H1 (cell line): ENCODE data around the gene MIP. TPM values are rescaled to one million over a fixed set of nuclear protein-coding genes. Genes with fewer than 3 reads are reported as not detected.

Experiments used
- CTCF ChIA-PET: fragments of 300-600 bp; sonication (Branson Sonifier 250); formaldehyde crosslinking; loops from one replicate; lab custom pipeline; 2021; ENCODE audit not compliant: partially characterized antibody; lab: Charles Lee
- POLR2A ChIA-PET: fragments of 300-600 bp; sonication (Branson Sonifier 250); formaldehyde crosslinking; loops from one replicate; lab custom pipeline; 2021; ENCODE audit warnings: inconsistent platforms; ENCODE audit not compliant: partially characterized antibody; lab: Charles Lee
- DNase-seq, 2 experiments: peaks; one replicate each; pipeline versions ENCODE4 v3.0.0 to v3.0.0-alpha.2; 2010 to 2022; ENCODE audit warnings: low spot score in 2 of 2, low read depth in 1 of 2, mixed read lengths in 1 of 2
- FAIRE-seq: peaks from 2 replicates; lab custom pipeline; 2011; peaks lifted over from hg19 to GRCh38; lab: Jason Lieb, UNC
- H2AFZ ChIP-seq: 2 replicates; pipeline ENCODE4 v1.8.1; 2012; ENCODE audit warnings: low read length, inconsistent platforms
- H2AK5ac ChIP-seq: 2 replicates; pipeline ENCODE4 v1.6.1; 2013; ENCODE audit warnings: low read depth, low read length
- H2BK120ac ChIP-seq: replicated peaks from 2 replicates; pipeline ENCODE3; 2013; ENCODE audit warnings: low read depth, low read length, inconsistent platforms
- H2BK12ac ChIP-seq: 2 replicates; pipeline ENCODE4 v1.6.1; 2013; ENCODE audit warnings: low read depth, low read length
- H2BK15ac ChIP-seq: 2 replicates; pipeline ENCODE4 v1.6.1; 2013; ENCODE audit warnings: low read length
- H2BK20ac ChIP-seq: 2 replicates; pipeline ENCODE4 v1.6.1; 2013; ENCODE audit warnings: low read length
- H2BK5ac ChIP-seq: 2 replicates; pipeline ENCODE4 v1.6.1; 2013; ENCODE audit warnings: low read depth, low read length
- H3K14ac ChIP-seq: 2 replicates; pipeline ENCODE4 v1.6.1; 2013; ENCODE audit warnings: inconsistent platforms; ENCODE audit not compliant: insufficient read length
- H3K18ac ChIP-seq: 2 replicates; pipeline ENCODE4 v1.6.1; 2013; ENCODE audit warnings: low read length; ENCODE audit errors: extremely low read depth
- H3K23ac ChIP-seq: 2 replicates; pipeline ENCODE4 v1.6.1; 2013; ENCODE audit warnings: inconsistent platforms; ENCODE audit not compliant: insufficient read length
- H3K23me2 ChIP-seq: 2 replicates; pipeline ENCODE4 v1.6.1; 2013; ENCODE audit warnings: low read depth, low read length
- H3K27ac ChIP-seq: 2 replicates; pipeline ENCODE4 v1.6.1; 2011; ENCODE audit warnings: low read depth, low read length, inconsistent platforms
- H3K27me3 ChIP-seq, 4 experiments: replicated peaks in 1 of 4; 1 replicate in 1 of 4; 2 replicates in 3 of 4; pipeline versions ENCODE4 v1.6.1 to v1.8.1; 2011 to 2013; ENCODE audit warnings: low read length in 3 of 4, mild to moderate bottlenecking in 3 of 4, inconsistent platforms in 2 of 4, mixed read lengths in 2 of 4, moderate library complexity in 1 of 4; ENCODE audit not compliant: control insufficient read depth in 3 of 4, insufficient read depth in 3 of 4; ENCODE audit errors: extremely low read depth in 1 of 4
- H3K36me3 ChIP-seq, 4 experiments: 2 replicates each; pipeline versions ENCODE4 v1.6.1 to v1.8.1; 2011 to 2013; ENCODE audit warnings: mild to moderate bottlenecking in 4 of 4, low read length in 3 of 4, moderate library complexity in 2 of 4, control low read depth in 1 of 4, inconsistent platforms in 1 of 4; ENCODE audit not compliant: insufficient read depth in 4 of 4, control insufficient read depth in 2 of 4
- H3K4ac ChIP-seq: replicated peaks from 2 replicates; pipeline ENCODE3; 2013; ENCODE audit warnings: low read length, low read depth, mixed read lengths, inconsistent platforms; ENCODE audit not compliant: insufficient read length
- H3K4me1 ChIP-seq, 4 experiments: replicated peaks in 1 of 4; 1 replicate in 1 of 4; 2 replicates in 3 of 4; pipeline versions ENCODE4 v1.6.1 to v1.8.1; 2011 to 2013; ENCODE audit warnings: low read length in 3 of 4, inconsistent platforms in 2 of 4, mixed read lengths in 1 of 4; ENCODE audit not compliant: insufficient read depth in 4 of 4, control insufficient read depth in 3 of 4
- H3K4me2 ChIP-seq, 2 experiments: 2 replicates each; pipeline versions ENCODE4 v1.6.1 to v1.8.1; 2011 to 2013; ENCODE audit warnings: low read depth in 2 of 2, low read length in 2 of 2, control low read depth in 1 of 2, inconsistent platforms in 1 of 2, mild to moderate bottlenecking in 1 of 2; ENCODE audit not compliant: insufficient read depth in 1 of 2
- H3K4me3 ChIP-seq, 4 experiments: fragments of 200-600, 300-600 bp in 1 of 4; sonication (generic), shearing (Covaris generic), sonication (Bioruptor Twin) in 1 of 4; 2 replicates each; pipeline versions ENCODE4 v1.5.1 to v1.8.1; 2011 to 2016; ENCODE audit warnings: low read length in 4 of 4, low read depth in 3 of 4, control low read depth in 2 of 4, inconsistent platforms in 2 of 4, mild to moderate bottlenecking in 2 of 4, mixed read lengths in 1 of 4, moderate library complexity in 1 of 4; ENCODE audit not compliant: insufficient read depth in 2 of 4; ENCODE audit errors: extremely low read depth in 1 of 4
- H3K56ac ChIP-seq: replicated peaks from 2 replicates; pipeline ENCODE3; 2013; ENCODE audit warnings: low read depth, mild to moderate bottlenecking, mixed read lengths, low read length, inconsistent platforms; ENCODE audit not compliant: insufficient read length
- H3K79me1 ChIP-seq: 2 replicates; pipeline ENCODE4 v1.6.1; 2013; ENCODE audit warnings: low read depth, low read length, control low read depth
- H3K79me2 ChIP-seq, 2 experiments: 2 replicates each; pipeline versions ENCODE4 v1.6.1 to v1.8.1; 2012 to 2013; ENCODE audit warnings: low read length in 2 of 2, mild to moderate bottlenecking in 2 of 2, inconsistent platforms in 1 of 2; ENCODE audit not compliant: insufficient read depth in 2 of 2, control insufficient read depth in 1 of 2
- H3K9ac ChIP-seq, 4 experiments: replicated peaks in 1 of 4; 1 replicate in 1 of 4; 2 replicates in 3 of 4; pipeline versions ENCODE4 v1.6.1 to v1.8.1; 2011 to 2013; ENCODE audit warnings: low read depth in 3 of 4, low read length in 3 of 4, control low read depth in 2 of 4, mild to moderate bottlenecking in 2 of 4, moderate library complexity in 2 of 4, inconsistent platforms in 1 of 4; ENCODE audit errors: extremely low read depth in 1 of 4
- H3K9me3 ChIP-seq, 2 experiments: 2 replicates each; pipeline versions ENCODE4 v1.6.1 to v1.8.1; 2012 to 2013; ENCODE audit warnings: mild to moderate bottlenecking in 2 of 2, moderate library complexity in 2 of 2, control low read depth in 1 of 2, inconsistent platforms in 1 of 2, low read depth in 1 of 2, low read length in 1 of 2, mixed read lengths in 1 of 2; ENCODE audit not compliant: insufficient read depth in 2 of 2
- H4K20me1 ChIP-seq, 2 experiments: replicated peaks in 1 of 2; 2 replicates each; pipeline versions ENCODE3 to v1.8.1; 2011 to 2013; ENCODE audit warnings: inconsistent platforms in 2 of 2, low read length in 2 of 2, mild to moderate bottlenecking in 1 of 2; ENCODE audit not compliant: insufficient read depth in 2 of 2, control insufficient read depth in 1 of 2
- H4K5ac ChIP-seq: 2 replicates; pipeline ENCODE4 v1.6.1; 2013; ENCODE audit warnings: low read length, low read depth, mixed read lengths, inconsistent platforms; ENCODE audit not compliant: insufficient read length
- H4K8ac ChIP-seq: 2 replicates; pipeline ENCODE4 v1.8.0; 2013; ENCODE audit warnings: mild to moderate bottlenecking, moderate library complexity, low read length, inconsistent platforms; ENCODE audit not compliant: insufficient read depth; ENCODE audit errors: extremely low read depth
- H4K91ac ChIP-seq: replicated peaks from 2 replicates; pipeline ENCODE3; 2013; ENCODE audit warnings: low read length, mixed read lengths, inconsistent platforms; ENCODE audit not compliant: insufficient read length
- ASH2L ChIP-seq: fragments of 200-600, 300-600 bp; sonication (generic); IDR thresholded peaks from one replicate; pipeline ENCODE4 v1.7.1; 2017; ENCODE audit warnings: low read length
- BRCA1 ChIP-seq: IDR thresholded peaks from 2 replicates; pipeline ENCODE4 v1.6.1; 2012; ENCODE audit warnings: low read depth, low read length, improper control_type of control experiment
- CHD2 ChIP-seq: IDR thresholded peaks from 2 replicates; pipeline ENCODE4 v1.6.1; 2012; ENCODE audit warnings: low read length, improper control_type of control experiment
- EGR1 ChIP-seq: IDR thresholded peaks from 2 replicates; pipeline ENCODE4 v1.6.1; 2011; ENCODE audit warnings: low read depth, low read length, borderline replicate concordance
- JUND ChIP-seq: IDR thresholded peaks from 2 replicates; pipeline ENCODE4 v1.6.1; 2011; ENCODE audit warnings: mild to moderate bottlenecking, improper control_type of control experiment, low read length
- SUZ12 ChIP-seq: fragments of 200-600 bp; sonication (generic); IDR thresholded peaks from 2 replicates; pipeline ENCODE4 v1.6.1; 2012; ENCODE audit warnings: mild to moderate bottlenecking, inconsistent platforms, low read length, moderate library complexity, mixed read lengths
- WGBS, 2 experiments: shearing (Covaris generic) in 1 of 2; methylation state at CpG; one replicate each; pipeline versions ENCODE4 v1.1.6 to v1.1.7; 2013 to 2015; ENCODE audit warnings: low lambda C conversion rate in 2 of 2, mixed read lengths in 2 of 2, inconsistent platforms in 1 of 2, low coverage in 1 of 2, missing lambda C conversion rate in 1 of 2; ENCODE audit not compliant: insufficient replicate concordance in 2 of 2, insufficient coverage in 1 of 2, insufficient read length in 1 of 2; ENCODE audit errors: extremely low coverage in 1 of 2, missing lambda C conversion rate in 1 of 2; 5-methylcytosine and 5-hydroxymethylcytosine counted together
- polyA plus RNA-seq, 7 experiments: library from polyadenylated mRNA; depleted of rRNA in 3 of 7; stranded (reverse) in 5 of 7; unstranded in 2 of 7; fragments of >200 nt in 5 of 7; fragments of 200-250 nt in 2 of 7; gene quantifications; 1 replicate in 5 of 7; 2 replicates in 1 of 7; 4 replicates in 1 of 7; pipeline versions ENCODE4 v1.2.1 to v1.2.3, GENCODE V29; 2011 to 2013; ENCODE audit warnings: missing spikeins in 2 of 7, mixed read lengths in 2 of 7
- total RNA-seq: library from RNA; stranded (reverse); fragmentation: NEBNext Ultra II Directional; extraction: Animal tissue kit (Norgen Biotek cat#: 25700); gene quantifications from 2 replicates; pipeline ENCODE4 v1.2.1, GENCODE V29; 2021
- TF ChIP-seq, protein P1 (sequence below): IDR thresholded peaks from 2 replicates; pipeline ENCODE4 v1.6.1; 2012; ENCODE audit warnings: inconsistent platforms
- TF ChIP-seq, protein P2 (sequence below): IDR thresholded peaks from 2 replicates; pipeline ENCODE4 v1.6.1; 2012; ENCODE audit warnings: inconsistent platforms
- TF ChIP-seq, protein P3 (sequence below): IDR thresholded peaks from 2 replicates; pipeline ENCODE4 v1.6.1; 2011; ENCODE audit warnings: low read depth, mild to moderate bottlenecking, low read length; ENCODE audit not compliant: insufficient read depth
- TF ChIP-seq, protein P4 (sequence below), 3 experiments: IDR thresholded peaks; 1 replicate in 2 of 3; 2 replicates in 1 of 3; pipeline versions ENCODE4 v1.5.1 to v1.6.1; 2011; ENCODE audit warnings: low read length in 3 of 3, mild to moderate bottlenecking in 3 of 3, inconsistent platforms in 2 of 3, low read depth in 1 of 3, moderate library complexity in 1 of 3; ENCODE audit not compliant: insufficient read depth in 1 of 3; ENCODE audit errors: control extremely low read depth in 1 of 3

Gene MIP
- total and polyA plus RNA-seq, 2 of the 8 experiments (the other 6 are each of a cell fraction or from before 2014, with no cell fraction given) = 0.05 TPM; not detected in 1

DNA sequence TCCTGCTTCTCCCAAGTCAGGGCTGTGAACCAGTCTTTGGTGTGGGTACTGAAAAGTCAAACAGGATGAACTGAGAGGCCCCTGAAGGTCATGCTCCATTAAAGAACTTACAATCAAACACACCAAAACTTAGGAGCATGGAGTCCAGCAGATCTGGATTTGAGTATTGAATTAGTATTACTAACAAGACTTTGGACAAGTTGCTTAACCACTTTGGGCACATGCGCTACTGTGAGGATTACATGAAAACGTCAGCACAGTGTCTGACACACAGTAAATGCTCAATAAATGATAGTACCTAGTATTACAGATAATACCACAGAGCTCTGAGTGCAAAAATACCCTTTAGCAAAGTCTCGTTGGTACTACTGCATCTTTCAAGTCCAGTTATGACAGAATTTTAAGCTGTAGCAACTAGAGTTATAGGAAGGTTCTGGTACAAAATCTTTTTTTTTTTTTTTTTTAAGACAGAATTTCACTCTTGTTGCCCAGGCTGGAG, 28.5 kb downstream of the MIP start:
- Histone ChIP-seq H3K4ac (no peak overlapping the region), H3K14ac (no peak overlapping the region), H2BK5ac (no peak overlapping the region), H3K27ac (no peak overlapping the region), H3K4me3 (no peak overlapping the region), H2BK12ac (no peak overlapping the region), H3K79me2 (no peaks in the 10 kb centered on the region), H3K18ac (no peak overlapping the region), H3K23ac (no peak overlapping the region), H4K20me1 (no peaks in the 10 kb centered on the region), H2AFZ (no peak overlapping the region), H2AK5ac (no peak overlapping the region), H3K4me1 (no peaks in the 10 kb centered on the region), H3K23me2 (no peaks in the 10 kb centered on the region), H3K79me1 (no peaks in the 10 kb centered on the region), H2BK15ac (no peak overlapping the region), H3K56ac (no peak overlapping the region), H3K9me3 (no peaks in the 10 kb centered on the region), H3K9ac (no peak overlapping the region), H2BK120ac (no peak overlapping the region), H2BK20ac (no peak overlapping the region), H4K8ac (no peak overlapping the region), H4K91ac (no peak overlapping the region), H4K5ac (no peak overlapping the region), H3K36me3 (peaks cover 44 to 86% (median 72%) of the 10 kb centered on the region in 4 experiments), H3K4me2 (no peak overlapping the region), H3K27me3 (no peaks in the 10 kb centered on the region)
- WGBS, 2 experiments = 60% methylated on average over 3 of the region's 3 CpGs; no CpG with 5 or more reads in 1 of the 2 experiments
- ChIA-PET CTCF (interaction anchor here (0.9 to 1.9 kb wide), 5 partner anchors 8 to 174 kb away, joined by 4 to 7 read pairs (median 5); partner anchors contain the start of gene TIMELESS), POLR2A (interaction anchor here (1.2 kb wide), 1 partner anchor 25 kb away, joined by 4 read pairs; no protein-coding TSS in a partner anchor)
- FAIRE-seq (no peak), DNase-seq (no peak)
- TF ChIP-seq, protein P1, sequence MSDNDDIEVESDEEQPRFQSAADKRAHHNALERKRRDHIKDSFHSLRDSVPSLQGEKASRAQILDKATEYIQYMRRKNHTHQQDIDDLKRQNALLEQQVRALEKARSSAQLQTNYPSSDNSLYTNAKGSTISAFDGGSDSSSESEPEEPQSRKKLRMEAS = no peak
- TF ChIP-seq, protein P2, sequence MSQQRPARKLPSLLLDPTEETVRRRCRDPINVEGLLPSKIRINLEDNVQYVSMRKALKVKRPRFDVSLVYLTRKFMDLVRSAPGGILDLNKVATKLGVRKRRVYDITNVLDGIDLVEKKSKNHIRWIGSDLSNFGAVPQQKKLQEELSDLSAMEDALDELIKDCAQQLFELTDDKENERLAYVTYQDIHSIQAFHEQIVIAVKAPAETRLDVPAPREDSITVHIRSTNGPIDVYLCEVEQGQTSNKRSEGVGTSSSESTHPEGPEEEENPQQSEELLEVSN = no peak
- TF ChIP-seq CHD2 (no peak), JUND (no peak), EGR1 (no peak), SUZ12 (no peak), BRCA1 (no peak), ASH2L (no peak)
- TF ChIP-seq, protein P3, sequence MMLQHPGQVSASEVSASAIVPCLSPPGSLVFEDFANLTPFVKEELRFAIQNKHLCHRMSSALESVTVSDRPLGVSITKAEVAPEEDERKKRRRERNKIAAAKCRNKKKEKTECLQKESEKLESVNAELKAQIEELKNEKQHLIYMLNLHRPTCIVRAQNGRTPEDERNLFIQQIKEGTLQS = no peak
- TF ChIP-seq, protein P4, sequence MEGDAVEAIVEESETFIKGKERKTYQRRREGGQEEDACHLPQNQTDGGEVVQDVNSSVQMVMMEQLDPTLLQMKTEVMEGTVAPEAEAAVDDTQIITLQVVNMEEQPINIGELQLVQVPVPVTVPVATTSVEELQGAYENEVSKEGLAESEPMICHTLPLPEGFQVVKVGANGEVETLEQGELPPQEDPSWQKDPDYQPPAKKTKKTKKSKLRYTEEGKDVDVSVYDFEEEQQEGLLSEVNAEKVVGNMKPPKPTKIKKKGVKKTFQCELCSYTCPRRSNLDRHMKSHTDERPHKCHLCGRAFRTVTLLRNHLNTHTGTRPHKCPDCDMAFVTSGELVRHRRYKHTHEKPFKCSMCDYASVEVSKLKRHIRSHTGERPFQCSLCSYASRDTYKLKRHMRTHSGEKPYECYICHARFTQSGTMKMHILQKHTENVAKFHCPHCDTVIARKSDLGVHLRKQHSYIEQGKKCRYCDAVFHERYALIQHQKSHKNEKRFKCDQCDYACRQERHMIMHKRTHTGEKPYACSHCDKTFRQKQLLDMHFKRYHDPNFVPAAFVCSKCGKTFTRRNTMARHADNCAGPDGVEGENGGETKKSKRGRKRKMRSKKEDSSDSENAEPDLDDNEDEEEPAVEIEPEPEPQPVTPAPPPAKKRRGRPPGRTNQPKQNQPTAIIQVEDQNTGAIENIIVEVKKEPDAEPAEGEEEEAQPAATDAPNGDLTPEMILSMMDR (IDR thresholded peaks at IDR 0.05; ENCODE audit: control extremely low read depth in 1 of 3, insufficient read depth in 1 of 3, low read depth in 1 of 3, low read length in 3 of 3) = no peak
